ENCODE measurements around the gene PNKP.
A peak's percentile ranks its signal among the peaks of the same experiment; 100 is the strongest.

PNKP gene

DNA sequence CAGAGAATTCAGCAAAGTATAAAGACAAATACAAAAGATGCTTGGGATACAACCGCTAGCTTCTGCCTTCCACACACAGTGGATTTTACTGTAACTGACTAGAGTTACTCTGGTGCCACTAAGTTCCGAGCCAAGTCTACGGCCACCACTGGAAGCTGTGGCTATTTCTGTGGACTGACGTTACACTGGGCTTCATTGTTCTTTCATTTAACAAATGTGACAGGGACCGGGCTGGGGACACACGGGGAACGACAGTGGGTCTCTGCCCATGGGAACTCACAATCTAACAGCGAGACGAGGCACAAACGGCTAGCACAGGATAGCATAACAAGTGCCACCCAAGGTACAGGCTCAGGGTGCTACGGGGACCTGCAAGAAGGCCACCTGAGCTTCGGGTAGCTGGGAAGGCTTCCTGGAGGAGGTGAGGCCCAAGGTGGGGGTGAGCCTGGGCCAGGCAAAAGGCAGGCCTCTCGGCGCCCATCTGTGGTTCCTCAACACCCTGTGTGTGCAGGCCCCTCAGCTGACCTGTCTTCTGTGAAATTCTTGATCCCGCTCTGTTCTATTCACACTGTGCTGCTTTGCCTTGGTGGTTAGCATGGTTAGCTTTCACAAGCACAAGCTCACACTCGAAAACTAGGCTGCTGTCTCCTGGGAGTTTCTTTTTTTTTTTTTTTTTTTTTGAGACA, 39.6 kb upstream of the PNKP start:
- H3K4me3 ChIP-seq (ENCODE audit: low read depth in 1 of 5, low read length in 5 of 5): no peak overlapping the region
- no peaks in the 10 kb centered on the region for H3K27me3 ChIP-seq (ENCODE audit: control insufficient read depth in 5 of 5, insufficient read depth in 4 of 5, low read length in 5 of 5)
- H3K9ac ChIP-seq (ENCODE audit: low read length in 5 of 5): peak overlapping the region in 1 of 5 donors; percentile 57
- H3K27ac ChIP-seq (ENCODE audit: low read depth, low read length): no peak overlapping the region
- H3K4me1 ChIP-seq (ENCODE audit: control insufficient read depth in 5 of 5, insufficient read depth in 5 of 5, low read length in 5 of 5): peaks cover 0 to 29% (median 11%) of the 10 kb centered on the region in 5 donors
- H3K9me3 ChIP-seq (ENCODE audit: control insufficient read depth in 5 of 5, low read length in 5 of 5): no peaks in the 10 kb centered on the region
- peaks cover 0 to 38% (median 28%) of the 10 kb centered on the region in 5 donors for H3K36me3 ChIP-seq (ENCODE audit: control insufficient read depth in 5 of 5, insufficient read depth in 5 of 5, low read length in 5 of 5)

DNA sequence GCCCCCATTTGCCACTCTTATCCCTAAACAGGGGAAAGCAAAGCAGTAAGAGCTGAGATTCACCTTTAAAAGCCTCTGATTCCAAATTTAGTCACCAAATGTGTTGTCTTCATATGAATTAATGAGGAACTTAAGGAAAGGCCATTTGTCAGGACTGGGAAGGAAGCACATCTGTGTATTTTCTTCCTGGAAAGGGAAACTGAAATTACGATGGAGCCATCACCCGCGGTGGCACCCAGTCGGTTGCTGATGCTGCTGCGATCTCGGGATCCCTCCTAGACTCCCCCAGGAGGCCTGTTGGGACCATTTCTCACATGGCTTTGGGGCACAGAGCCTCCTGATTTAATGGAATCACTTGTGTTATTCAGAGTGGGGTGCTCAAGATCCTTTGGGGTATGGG, 36.8 kb upstream of the PNKP start:
- H3K9me3 ChIP-seq (ENCODE audit: control insufficient read depth in 5 of 5, low read length in 5 of 5): no peaks in the 10 kb centered on the region
- H3K4me1 ChIP-seq (ENCODE audit: control insufficient read depth in 5 of 5, insufficient read depth in 5 of 5, low read length in 5 of 5): peaks cover 0 to 8% (median 0%) of the 10 kb centered on the region in 5 donors
- H3K27ac ChIP-seq (ENCODE audit: low read depth, low read length): no peak overlapping the region
- H3K27me3 ChIP-seq (ENCODE audit: control insufficient read depth in 5 of 5, insufficient read depth in 4 of 5, low read length in 5 of 5): no peaks in the 10 kb centered on the region
- H3K9ac ChIP-seq (ENCODE audit: low read length in 5 of 5): peak overlapping the region in 2 of 5 donors; percentile 23 to 40
- H3K36me3 ChIP-seq (ENCODE audit: control insufficient read depth in 5 of 5, insufficient read depth in 5 of 5, low read length in 5 of 5): peaks cover 0 to 30% (median 24%) of the 10 kb centered on the region in 5 donors
- H3K4me3 ChIP-seq (ENCODE audit: low read depth in 1 of 5, low read length in 5 of 5): no peak overlapping the region

DNA sequence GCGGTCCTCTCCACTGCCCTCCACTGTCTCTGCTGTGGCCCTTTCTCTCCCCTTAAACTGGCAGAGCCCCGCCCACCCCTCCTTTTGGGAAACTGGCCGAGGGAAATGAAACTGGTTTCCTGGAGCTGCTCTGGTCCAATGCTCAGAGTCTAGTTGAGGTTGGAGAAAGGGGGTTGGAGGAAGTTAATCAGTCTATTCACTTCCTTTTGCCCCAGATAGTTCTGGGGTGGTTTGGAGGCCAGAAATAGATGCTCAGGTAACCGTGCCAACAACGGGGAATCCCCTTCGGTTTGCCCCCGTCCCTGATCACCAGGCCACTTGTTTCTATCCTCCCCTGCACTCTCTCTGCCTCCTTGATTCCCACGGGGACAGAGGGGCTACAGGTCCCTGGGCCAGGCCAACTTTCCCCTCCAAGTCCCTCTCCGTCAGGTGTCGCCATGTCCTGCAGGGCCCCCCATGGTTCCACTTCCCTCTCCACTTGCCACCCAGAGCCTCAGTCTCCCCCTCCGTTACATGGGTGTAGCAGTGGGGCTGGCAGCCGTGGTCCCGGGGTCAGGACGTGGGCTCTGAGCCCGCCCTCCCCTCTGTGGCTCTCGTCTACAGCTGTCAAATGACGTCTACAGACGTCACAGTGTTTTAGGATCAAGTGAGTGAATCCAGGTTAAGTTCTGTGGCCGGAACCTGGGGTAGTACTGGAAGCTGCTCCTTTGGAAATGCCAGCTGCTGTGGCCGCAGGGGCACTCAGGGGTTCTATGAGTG, 29.7 kb upstream of the PNKP start, which contains the start of gene IL4I1:
Gene IL4I1 (minus strand): TSS at position 25 of the 759 bp plus-strand sequence. CDS start 727 bp downstream, outside the sequence.
- Histone ChIP-seq H3K9ac (ENCODE audit: low read length in 5 of 5) (peak within 1 kb of the TSS in 2 of 5 donors; percentile 30 to 59), H3K36me3 (ENCODE audit: control insufficient read depth in 5 of 5, insufficient read depth in 5 of 5, low read length in 5 of 5) (no peaks in the 10 kb centered on the region), H3K4me3 (ENCODE audit: low read depth in 1 of 5, low read length in 5 of 5) (peak within 1 kb of the TSS in 1 of 5 donors; percentile 40), H3K4me1 (ENCODE audit: control insufficient read depth in 5 of 5, insufficient read depth in 5 of 5, low read length in 5 of 5) (peaks cover 0 to 30% (median 11%) of the 10 kb centered on the region in 5 donors), H3K9me3 (ENCODE audit: control insufficient read depth in 5 of 5, low read length in 5 of 5) (no peaks in the 10 kb centered on the region), H3K27ac (ENCODE audit: low read depth, low read length) (peak within 1 kb of the TSS; percentile 65), H3K27me3 (ENCODE audit: control insufficient read depth in 5 of 5, insufficient read depth in 4 of 5, low read length in 5 of 5) (peaks cover 0 to 23% (median 5%) of the 10 kb centered on the region in 5 donors)

DNA sequence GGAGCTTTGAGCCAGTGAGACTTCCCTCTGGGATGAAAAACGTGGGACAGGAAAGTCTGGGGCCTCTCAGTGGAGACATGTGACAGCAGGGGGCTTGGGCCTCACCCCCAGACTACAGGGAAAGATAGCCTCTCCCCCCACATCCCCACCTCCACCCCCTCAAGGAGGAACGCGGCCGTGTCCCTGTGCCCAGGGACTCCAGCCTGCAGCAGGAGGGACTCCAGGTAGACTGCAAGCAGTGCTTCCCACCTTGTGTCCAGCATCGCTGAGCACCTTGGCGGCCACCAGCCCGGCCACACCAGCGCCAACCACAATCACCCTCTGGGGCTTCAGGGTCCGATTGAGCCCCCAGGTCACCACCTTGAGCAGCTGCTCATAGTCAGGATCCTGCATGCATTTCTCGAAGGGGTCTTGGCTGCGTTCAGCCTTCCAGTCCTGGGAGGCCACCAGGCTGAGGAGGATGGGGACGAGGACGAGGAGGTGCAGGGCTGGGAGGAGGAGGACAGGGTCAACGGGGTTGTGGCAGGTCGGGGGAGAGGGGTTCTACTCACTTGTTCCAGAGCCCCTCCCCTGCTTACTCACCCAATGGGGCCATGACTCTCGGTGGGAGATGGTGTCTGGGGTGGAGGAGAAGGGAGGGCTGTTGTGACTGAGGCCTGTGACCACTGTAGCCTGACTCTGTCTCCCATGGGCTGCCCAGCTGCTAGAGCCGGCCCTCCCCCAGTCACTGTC, 28.4 kb upstream of the PNKP start:
- H3K9ac ChIP-seq (ENCODE audit: low read length in 5 of 5): no peak overlapping the region
- peaks cover 0 to 30% (median 14%) of the 10 kb centered on the region in 5 donors for H3K4me1 ChIP-seq (ENCODE audit: control insufficient read depth in 5 of 5, insufficient read depth in 5 of 5, low read length in 5 of 5)
- H3K36me3 ChIP-seq (ENCODE audit: control insufficient read depth in 5 of 5, insufficient read depth in 5 of 5, low read length in 5 of 5): no peaks in the 10 kb centered on the region
- H3K9me3 ChIP-seq (ENCODE audit: control insufficient read depth in 5 of 5, low read length in 5 of 5): no peaks in the 10 kb centered on the region
- H3K4me3 ChIP-seq (ENCODE audit: low read depth in 1 of 5, low read length in 5 of 5): peak overlapping the region in 1 of 5 donors; percentile 38
- no peak overlapping the region for H3K27ac ChIP-seq (ENCODE audit: low read depth, low read length)
- H3K27me3 ChIP-seq (ENCODE audit: control insufficient read depth in 5 of 5, insufficient read depth in 4 of 5, low read length in 5 of 5): peaks cover 0 to 27% (median 9%) of the 10 kb centered on the region in 5 donors

DNA sequence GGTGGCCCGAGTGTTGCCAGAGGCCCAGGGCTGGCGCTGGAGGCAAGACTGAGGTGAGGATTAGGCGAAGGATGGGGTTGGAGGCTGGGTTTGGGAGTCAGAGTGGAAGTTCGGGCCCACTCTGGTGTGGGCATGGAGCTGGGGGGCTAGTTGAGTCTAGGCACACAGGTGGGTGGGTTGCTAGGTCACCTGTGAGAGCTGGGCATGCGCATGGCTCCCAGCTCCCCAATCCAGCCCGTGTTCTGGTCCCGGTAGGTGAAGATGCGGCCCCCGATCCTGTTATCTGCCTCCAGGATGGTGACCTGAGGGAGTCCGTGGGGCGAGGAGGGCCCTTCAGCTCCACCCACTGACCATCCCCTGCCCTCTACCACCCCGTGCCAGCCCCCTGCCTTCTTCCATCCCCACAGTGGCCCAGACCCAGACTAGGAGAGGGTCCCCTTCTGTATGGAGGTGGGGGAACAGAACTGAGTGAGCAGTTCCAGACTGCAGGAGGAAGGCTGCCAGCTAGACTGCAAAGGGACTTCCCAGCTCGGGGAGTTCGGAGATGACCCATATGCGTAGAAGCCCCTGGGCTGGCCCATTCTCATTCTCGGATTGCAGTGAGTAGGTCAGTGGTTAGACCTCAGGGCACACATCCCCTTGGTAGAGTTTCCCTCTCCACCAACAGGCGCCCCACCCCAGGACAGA, 27.6 kb upstream of the PNKP start:
- Histone ChIP-seq H3K27ac (ENCODE audit: low read depth, low read length) (no peak overlapping the region), H3K4me1 (ENCODE audit: control insufficient read depth in 5 of 5, insufficient read depth in 5 of 5, low read length in 5 of 5) (peaks cover 0 to 34% (median 18%) of the 10 kb centered on the region in 5 donors), H3K9ac (ENCODE audit: low read length in 5 of 5) (no peak overlapping the region), H3K27me3 (ENCODE audit: control insufficient read depth in 5 of 5, insufficient read depth in 4 of 5, low read length in 5 of 5) (peaks cover 0 to 27% (median 9%) of the 10 kb centered on the region in 5 donors), H3K4me3 (ENCODE audit: low read depth in 1 of 5, low read length in 5 of 5) (no peak overlapping the region), H3K36me3 (ENCODE audit: control insufficient read depth in 5 of 5, insufficient read depth in 5 of 5, low read length in 5 of 5) (no peaks in the 10 kb centered on the region), H3K9me3 (ENCODE audit: control insufficient read depth in 5 of 5, low read length in 5 of 5) (no peaks in the 10 kb centered on the region)

DNA sequence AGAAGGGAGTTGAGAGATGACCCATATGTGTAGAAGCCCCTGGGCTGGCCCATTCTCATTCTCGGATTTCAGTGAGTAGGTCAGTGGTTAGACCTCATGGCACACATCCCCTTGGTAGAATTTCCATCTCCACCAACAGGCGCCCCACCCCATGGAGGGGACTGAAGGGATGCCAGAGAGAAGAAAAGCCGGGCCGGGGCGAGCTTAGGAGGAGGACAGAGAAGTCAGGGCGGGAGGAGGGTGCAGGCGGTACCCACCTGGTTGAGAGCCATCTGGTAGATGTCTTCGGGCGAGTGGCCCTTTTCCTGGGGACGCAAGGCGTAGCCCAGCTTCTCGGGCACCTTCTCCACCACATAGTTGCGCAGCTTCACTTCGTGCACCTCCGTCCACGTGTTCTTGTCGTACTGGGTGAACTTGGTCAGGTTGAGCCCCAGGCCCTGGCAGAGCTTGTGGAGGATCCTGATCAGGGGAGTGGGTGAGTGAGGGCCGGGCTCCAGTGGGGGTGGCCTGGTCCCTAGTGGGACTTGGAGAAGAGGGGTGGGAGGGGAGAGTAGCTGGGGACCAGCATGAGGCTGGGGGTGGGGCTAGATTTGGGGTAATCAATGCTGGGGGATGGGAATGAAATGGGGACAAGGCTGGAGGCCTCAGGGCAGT, 26.8 kb upstream of the PNKP start:
- no peaks in the 10 kb centered on the region for H3K9me3 ChIP-seq (ENCODE audit: control insufficient read depth in 5 of 5, low read length in 5 of 5)
- no peaks in the 10 kb centered on the region for H3K36me3 ChIP-seq (ENCODE audit: control insufficient read depth in 5 of 5, insufficient read depth in 5 of 5, low read length in 5 of 5)
- no peak overlapping the region for H3K9ac ChIP-seq (ENCODE audit: low read length in 5 of 5)
- H3K27ac ChIP-seq (ENCODE audit: low read depth, low read length): no peak overlapping the region
- H3K27me3 ChIP-seq (ENCODE audit: control insufficient read depth in 5 of 5, insufficient read depth in 4 of 5, low read length in 5 of 5): peaks cover 0 to 27% (median 9%) of the 10 kb centered on the region in 5 donors
- peaks cover 0 to 39% (median 19%) of the 10 kb centered on the region in 5 donors for H3K4me1 ChIP-seq (ENCODE audit: control insufficient read depth in 5 of 5, insufficient read depth in 5 of 5, low read length in 5 of 5)
- no peak overlapping the region for H3K4me3 ChIP-seq (ENCODE audit: low read depth in 1 of 5, low read length in 5 of 5)

DNA sequence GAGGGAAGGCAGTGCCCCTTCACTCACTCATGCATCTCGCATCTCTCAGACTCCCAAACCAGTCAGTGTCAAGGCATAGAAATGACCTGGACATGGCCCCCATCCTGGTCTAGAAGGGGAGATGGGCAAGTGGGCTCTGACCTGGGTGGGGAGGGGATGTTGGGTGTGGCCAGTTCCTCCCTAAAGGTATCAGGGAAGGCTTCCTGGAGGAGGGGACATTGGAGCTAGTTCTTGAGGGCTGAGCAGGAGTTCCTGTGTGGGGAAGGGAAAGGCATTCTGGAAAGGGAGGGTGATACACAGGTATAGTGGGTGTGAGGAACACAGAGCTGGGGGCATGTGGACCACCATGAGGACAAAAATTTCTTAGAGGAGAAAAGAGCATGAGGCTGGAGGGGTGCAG, 25.3 kb upstream of the PNKP start:
- H3K36me3 ChIP-seq (ENCODE audit: control insufficient read depth in 5 of 5, insufficient read depth in 5 of 5, low read length in 5 of 5): peaks cover 0 to 6% (median 3%) of the 10 kb centered on the region in 5 donors
- no peak overlapping the region for H3K9ac ChIP-seq (ENCODE audit: low read length in 5 of 5)
- no peaks in the 10 kb centered on the region for H3K9me3 ChIP-seq (ENCODE audit: control insufficient read depth in 5 of 5, low read length in 5 of 5)
- H3K27ac ChIP-seq (ENCODE audit: low read depth, low read length): no peak overlapping the region
- peaks cover 0 to 36% (median 21%) of the 10 kb centered on the region in 5 donors for H3K4me1 ChIP-seq (ENCODE audit: control insufficient read depth in 5 of 5, insufficient read depth in 5 of 5, low read length in 5 of 5)
- no peak overlapping the region for H3K4me3 ChIP-seq (ENCODE audit: low read depth in 1 of 5, low read length in 5 of 5)
- H3K27me3 ChIP-seq (ENCODE audit: control insufficient read depth in 5 of 5, insufficient read depth in 4 of 5, low read length in 5 of 5): peaks cover 0 to 27% (median 9%) of the 10 kb centered on the region in 5 donors

DNA sequence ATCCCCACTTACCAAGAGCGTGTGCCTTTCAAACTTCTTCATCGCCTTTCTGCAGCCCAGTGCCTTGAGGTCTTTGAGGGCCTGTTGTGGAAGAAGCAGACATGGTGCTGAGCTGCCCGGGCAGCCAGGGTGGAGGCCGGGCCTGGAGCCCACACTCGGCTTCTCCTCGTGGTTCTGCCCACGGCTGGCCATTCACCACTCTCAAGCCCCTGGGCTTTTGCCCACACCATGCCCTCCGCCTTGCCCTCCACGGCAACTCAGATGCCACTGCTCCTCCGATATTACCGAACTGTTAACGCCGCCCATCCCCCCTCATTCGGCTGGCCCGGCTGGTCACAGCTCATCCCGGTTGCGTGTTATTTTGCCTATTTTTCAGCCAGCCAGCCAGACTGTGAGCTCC, 24.0 kb upstream of the PNKP start:
- Histone ChIP-seq H3K9me3 (ENCODE audit: control insufficient read depth in 5 of 5, low read length in 5 of 5) (no peaks in the 10 kb centered on the region), H3K36me3 (ENCODE audit: control insufficient read depth in 5 of 5, insufficient read depth in 5 of 5, low read length in 5 of 5) (peaks cover 0 to 17% (median 3%) of the 10 kb centered on the region in 5 donors)

More for the DNA sequence above, 24.0 kb upstream of the PNKP start:
- H3K27me3 ChIP-seq (ENCODE audit: control insufficient read depth in 5 of 5, insufficient read depth in 4 of 5, low read length in 5 of 5): peaks cover 0 to 18% (median 4%) of the 10 kb centered on the region in 5 donors
- no peak overlapping the region for H3K4me3 ChIP-seq (ENCODE audit: low read depth in 1 of 5, low read length in 5 of 5)
- H3K27ac ChIP-seq (ENCODE audit: low read depth, low read length): no peak overlapping the region
- H3K9ac ChIP-seq (ENCODE audit: low read length in 5 of 5): no peak overlapping the region
- peaks cover 0 to 33% (median 16%) of the 10 kb centered on the region in 5 donors for H3K4me1 ChIP-seq (ENCODE audit: control insufficient read depth in 5 of 5, insufficient read depth in 5 of 5, low read length in 5 of 5)
